Measurements from ENCODE around the gene RASA3. TPM values are rescaled to one million over a fixed set of nuclear protein-coding genes. Genes with fewer than 3 reads are reported as not detected.

RASA3 gene
- total RNA-seq, 4 donors from 2014 or later = 28.1 to 73.4 (median 56.8) TPM

- peak; percentile 17 for DNase-seq (ENCODE audit: low spot score)
- ATAC-seq (ENCODE audit: low FRiP score) = no peak
These were observed 57.6 kb downstream of the RASA3 start for GRCh38 chr13:114074671-114075315.

DNA sequence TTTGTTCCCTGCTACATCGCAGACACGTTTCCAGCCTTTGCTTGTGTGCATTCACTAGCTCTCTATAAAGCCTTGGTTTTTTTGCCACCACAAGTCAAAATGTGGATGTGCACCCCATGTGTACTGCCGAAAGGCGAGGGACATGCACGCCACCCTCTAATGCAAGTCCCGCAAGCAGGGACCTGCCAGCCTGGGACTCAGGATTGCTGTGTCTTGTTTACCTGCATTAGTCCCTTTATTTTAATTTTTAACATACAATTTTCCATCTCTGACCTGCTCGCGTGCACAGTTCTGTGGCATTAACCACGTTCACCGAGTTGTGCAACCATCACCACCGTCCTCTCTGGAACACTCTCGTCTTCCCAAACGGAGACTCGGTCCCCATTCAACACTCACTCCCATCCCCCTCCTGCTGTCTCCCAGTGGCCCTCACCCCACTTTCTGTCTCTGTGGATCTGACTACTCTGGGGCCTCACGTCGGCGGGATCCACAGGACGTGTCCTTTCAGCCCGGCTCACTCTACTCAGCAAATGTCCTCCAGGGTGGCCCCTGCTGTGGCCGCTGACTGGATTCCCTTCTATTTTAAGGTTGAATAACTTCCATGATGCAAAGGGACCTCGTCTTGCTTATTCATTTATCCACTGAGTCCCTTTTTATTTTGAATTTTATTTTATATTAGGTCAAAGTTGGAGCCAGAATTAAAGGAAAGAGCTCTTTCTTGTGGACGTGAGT is 58.4 kb downstream of the RASA3 start:
- TF ChIP-seq CTCF (IDR thresholded peaks at IDR 0.05) = no peak
- ATAC-seq (ENCODE audit: low FRiP score) (no peak), DNase-seq (ENCODE audit: low spot score) (peak; percentile 20)

More at GRCh38 chr13:114074671-114075315, 57.6 kb downstream of the RASA3 start:
- TF ChIP-seq CTCF (IDR thresholded peaks at IDR 0.05) = no peak

- ATAC-seq (ENCODE audit: low FRiP score) = no peak
- peak; percentile 18 for DNase-seq (ENCODE audit: low spot score)
- no peak for TF ChIP-seq CTCF (IDR thresholded peaks at IDR 0.05)
These were observed 60.0 kb downstream of the RASA3 start for GRCh38 chr13:114072421-114072820.

DNA sequence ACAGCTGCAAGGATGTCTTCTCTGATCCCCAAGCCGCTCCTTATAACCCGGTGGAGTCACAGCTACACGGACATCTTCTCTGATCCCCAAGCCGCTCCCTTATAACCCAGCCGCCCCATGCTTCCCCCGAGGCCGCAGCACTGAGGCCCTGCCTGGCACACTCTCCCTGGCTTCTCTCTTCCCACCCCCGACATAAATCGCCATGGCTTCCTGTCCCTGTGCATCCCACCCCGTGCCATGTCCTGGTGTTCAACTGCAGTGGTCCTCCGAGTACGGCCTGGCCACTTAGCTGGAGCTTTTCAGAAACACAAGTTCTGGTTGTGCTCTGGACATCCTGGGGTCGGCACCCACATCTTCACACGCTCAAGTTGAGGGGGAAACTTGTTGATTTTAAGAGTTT is 60.4 kb downstream of the RASA3 start:
- no peak for TF ChIP-seq CTCF (IDR thresholded peaks at IDR 0.05)
- DNase-seq (ENCODE audit: low spot score) (peak; percentile 14), ATAC-seq (ENCODE audit: low FRiP score) (no peak)

- DNase-seq (ENCODE audit: low spot score) (peak; percentile 10), ATAC-seq (ENCODE audit: low FRiP score) (no peak)
- no peak for TF ChIP-seq CTCF (IDR thresholded peaks at IDR 0.05)
These were observed 61.0 kb downstream of the RASA3 start for GRCh38 chr13:114071410-114071809.

DNA sequence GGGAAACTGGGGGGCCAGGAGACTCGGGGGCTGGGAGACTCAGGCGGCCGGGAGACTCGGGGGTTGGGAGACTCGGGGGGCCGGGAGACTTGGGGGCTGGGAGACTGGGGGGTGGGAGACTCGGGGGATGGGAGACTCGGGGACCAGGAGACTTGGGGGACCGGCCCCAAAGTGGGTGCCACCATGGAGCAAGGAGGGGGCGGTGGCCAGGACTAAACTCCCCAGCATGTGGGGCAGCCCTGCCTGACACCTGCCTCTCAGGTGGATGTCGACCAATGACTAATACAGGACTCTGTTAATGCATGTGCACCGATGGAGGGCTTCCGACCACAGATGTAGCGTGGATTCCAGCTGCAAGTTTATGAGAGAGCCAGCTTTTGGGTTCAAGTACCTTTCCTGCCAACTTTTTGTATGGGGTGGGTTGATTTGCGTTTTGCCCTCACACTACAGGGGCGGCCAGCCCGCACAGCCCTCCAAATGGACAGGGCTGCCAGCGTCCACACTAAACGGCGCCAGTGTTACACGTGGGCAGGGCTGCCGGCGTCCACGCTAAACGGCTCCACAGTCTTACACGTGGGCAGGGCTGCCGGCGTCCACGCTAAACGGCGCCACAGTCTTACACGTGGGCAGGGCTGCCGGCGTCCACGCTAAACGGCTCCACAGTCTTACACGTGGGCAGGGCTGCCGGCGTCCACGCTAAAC is 62.2 kb downstream of the RASA3 start:
- no peak for ATAC-seq (ENCODE audit: low FRiP score)
- TF ChIP-seq CTCF (IDR thresholded peaks at IDR 0.05) = no peak
- peak; percentile 17 for DNase-seq (ENCODE audit: low spot score)
